LNCaP clone FGC (cell line): ENCODE results near the gene MKX.

Experiments used
- DNase-seq: peaks from one replicate; pipeline ENCODE4 v3.0.0-alpha.2; 2011; ENCODE audit warnings: low read depth
- H3K4me3 ChIP-seq: 2 replicates; pipeline ENCODE4 v1.5.1; 2011; ENCODE audit warnings: mild to moderate bottlenecking, low read depth, low read length, control low read depth
- TF ChIP-seq, protein P1 (sequence below): IDR thresholded peaks from 2 replicates; pipeline ENCODE4 v1.5.1; 2012; ENCODE audit warnings: mild to moderate bottlenecking; ENCODE audit not compliant: control insufficient read depth, insufficient read depth; ENCODE audit errors: extremely low read depth

MKX gene

DNA sequence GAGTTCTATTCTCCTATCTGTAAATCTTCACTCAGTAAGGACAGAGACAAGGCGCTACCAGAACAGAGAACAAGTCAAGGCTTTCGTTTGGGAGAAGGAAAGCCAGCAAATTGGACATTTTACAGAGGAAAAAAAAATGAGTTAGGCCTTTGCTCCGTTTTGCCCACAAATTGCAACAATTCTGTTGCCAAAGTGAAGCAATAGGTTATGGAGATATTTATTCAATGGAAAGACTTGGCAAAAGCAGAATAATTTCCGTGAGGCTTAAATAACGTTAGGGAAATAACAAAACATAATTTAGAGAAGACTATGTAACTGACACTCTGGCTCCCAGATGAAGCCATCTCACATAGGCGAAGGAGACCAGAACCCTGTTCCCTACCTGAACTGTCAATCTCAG lies 67.5 kb downstream of the MKX start:
- H3K4me3 ChIP-seq: no peak overlapping the region
- no peak for DNase-seq
- TF ChIP-seq, protein P1, sequence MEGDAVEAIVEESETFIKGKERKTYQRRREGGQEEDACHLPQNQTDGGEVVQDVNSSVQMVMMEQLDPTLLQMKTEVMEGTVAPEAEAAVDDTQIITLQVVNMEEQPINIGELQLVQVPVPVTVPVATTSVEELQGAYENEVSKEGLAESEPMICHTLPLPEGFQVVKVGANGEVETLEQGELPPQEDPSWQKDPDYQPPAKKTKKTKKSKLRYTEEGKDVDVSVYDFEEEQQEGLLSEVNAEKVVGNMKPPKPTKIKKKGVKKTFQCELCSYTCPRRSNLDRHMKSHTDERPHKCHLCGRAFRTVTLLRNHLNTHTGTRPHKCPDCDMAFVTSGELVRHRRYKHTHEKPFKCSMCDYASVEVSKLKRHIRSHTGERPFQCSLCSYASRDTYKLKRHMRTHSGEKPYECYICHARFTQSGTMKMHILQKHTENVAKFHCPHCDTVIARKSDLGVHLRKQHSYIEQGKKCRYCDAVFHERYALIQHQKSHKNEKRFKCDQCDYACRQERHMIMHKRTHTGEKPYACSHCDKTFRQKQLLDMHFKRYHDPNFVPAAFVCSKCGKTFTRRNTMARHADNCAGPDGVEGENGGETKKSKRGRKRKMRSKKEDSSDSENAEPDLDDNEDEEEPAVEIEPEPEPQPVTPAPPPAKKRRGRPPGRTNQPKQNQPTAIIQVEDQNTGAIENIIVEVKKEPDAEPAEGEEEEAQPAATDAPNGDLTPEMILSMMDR: no peak

DNA sequence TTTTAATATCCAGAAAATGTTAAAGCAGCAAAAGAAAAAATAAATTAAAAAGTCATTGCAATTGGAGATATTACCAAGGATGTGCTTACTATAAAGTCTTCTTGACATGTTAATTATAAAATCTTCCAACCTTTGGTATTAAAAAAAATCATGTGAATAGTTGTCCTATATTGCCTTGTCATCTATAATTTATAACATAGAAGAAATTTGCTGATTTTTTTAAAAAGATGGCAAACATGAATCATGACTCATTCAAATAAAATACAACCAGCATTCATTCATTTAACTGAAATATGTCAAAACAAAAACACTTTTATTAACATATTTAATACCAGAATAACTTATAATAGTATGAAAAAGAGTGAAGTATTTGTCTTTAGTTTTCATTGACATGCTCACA lies 72.6 kb downstream of the MKX start:
- TF ChIP-seq, protein P1: no peak

DNA sequence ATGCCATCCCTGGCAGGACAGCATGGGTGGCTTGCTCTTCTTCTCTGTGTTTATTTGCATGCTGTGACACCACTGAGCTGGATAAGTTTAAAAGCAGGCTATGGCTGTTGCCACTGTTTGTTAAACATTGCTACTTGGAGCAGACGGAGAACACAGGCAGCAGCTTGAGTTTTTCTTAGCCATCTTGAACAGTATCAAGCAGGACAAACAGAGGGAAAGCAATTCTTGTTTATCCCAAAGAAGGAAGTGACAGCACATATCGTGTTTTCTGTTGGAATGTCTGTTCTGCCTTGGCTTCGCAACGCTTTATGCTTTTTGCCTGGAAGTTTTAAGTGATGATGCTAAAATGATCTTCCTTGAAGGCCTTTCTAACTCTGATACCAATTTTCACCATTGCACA lies 73.8 kb downstream of the MKX start:
- DNase-seq: no peak
- H3K4me3 ChIP-seq: no peak overlapping the region
- TF ChIP-seq, protein P1: no peak

More for the DNA sequence above, 72.6 kb downstream of the MKX start:
- no peak overlapping the region for H3K4me3 ChIP-seq
- no peak for DNase-seq

DNA sequence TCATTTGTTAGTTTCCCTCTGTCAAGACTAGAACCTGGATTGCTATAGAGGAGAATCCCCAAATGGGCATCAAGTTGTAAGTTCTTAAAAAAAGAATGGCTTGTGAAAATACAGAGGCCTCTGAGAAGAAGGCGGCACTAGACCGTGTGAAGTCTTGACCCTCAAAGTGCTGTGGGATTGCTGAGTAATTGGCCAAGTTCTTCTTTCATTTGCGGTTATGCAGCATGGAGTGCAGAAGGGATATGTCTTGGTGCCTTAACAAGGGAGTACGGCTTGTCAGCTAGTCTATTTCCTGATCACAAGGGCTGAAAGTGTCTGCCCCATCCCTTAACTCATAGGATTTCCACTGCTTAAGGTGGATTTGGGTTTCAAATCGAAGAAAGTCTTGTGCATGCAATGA lies 81.2 kb downstream of the MKX start:
- no peak overlapping the region for H3K4me3 ChIP-seq
- TF ChIP-seq, protein P1: no peak
- DNase-seq: no peak

DNA sequence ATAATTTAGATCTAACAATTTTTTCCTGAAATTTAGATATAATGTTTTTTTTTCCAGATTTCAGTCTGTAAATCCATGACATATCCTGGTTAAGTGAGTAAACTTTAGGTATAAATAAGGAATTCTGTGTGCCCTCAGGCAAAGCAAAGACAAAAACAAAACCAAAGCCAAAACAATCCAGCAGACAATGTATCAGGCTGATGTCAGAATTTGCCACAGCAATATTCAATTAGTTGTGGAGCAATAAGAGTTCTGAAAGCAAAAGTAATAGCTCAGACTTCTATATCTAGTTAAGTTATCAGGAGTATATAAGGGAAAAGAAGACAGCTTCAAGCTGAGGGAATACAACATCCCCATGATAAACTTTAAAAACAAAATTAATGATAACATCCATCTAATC lies 82.0 kb downstream of the MKX start:
- TF ChIP-seq, protein P1: no peak
- no peak for DNase-seq
- no peak overlapping the region for H3K4me3 ChIP-seq

DNA sequence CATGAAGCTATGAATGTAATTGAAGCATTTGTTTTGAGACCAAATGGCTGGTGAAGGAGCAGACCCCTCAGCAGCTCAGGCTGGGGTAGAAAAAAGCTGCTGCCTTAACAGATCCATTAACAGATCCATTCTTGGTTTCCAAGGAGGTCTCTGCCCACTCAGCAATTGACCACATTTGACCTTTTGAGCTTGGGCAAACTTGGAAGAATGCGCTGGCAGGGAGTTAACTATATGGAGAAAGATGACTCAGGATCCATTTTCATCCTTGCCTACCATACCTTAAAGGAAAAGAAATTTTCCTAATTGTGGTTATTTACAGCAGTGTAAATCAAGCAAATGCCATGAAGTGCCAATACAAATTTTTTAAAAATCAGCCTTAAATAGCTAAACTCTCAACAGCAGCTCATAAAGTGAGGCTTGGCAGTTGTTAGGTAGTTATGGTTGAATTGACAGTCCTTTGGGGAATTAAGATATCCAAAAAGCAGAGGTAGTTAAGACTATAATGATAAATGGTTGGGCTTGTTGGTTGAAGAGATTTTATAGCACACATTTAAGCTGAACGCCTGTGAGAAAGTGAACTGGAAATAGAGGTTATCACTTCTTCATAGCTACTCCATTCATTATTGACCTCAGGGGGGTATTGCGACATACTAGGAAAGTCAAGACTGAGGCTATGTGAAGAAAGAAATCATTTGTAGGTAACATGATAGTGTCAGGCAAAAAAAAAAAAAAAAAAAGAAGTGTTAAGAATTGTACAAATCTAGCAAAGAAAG lies 83.9 kb downstream of the MKX start:
- no peak overlapping the region for H3K4me3 ChIP-seq
- TF ChIP-seq, protein P1: no peak
- no peak for DNase-seq

DNA sequence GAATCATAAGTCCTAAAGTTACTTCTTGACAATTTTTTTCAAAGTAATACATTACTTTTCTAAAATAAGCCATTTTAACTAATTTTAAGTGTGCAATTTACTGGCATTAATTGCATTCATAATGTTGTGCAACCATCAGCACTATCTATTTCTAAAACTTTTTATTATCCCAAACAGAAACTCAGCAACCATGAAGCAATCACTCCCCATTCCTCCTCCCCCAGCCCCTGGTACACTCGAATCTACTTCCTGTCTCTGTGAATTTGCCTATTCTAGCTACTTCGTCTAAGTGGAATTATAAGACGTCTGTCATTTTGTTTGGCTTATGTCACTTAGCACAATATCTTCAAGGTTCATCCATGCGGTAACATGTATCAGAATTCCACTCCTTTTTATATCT lies 84.9 kb downstream of the MKX start:
- no peak overlapping the region for H3K4me3 ChIP-seq
- TF ChIP-seq, protein P1: no peak
- DNase-seq: no peak
